HEK293T (cell line): ENCODE results near the gene CACNA1F.
A peak's percentile ranks its signal among the peaks of the same experiment; 100 is the strongest.

Experiments
- CTCF ChIA-PET: fragments of 350-600 bp; formaldehyde crosslinking; extraction: SDS; loops from one replicate; lab custom pipeline; 2021; ENCODE audit warnings: antibody characterized with exemption, inconsistent platforms; lab: Yijun Ruan, JAX
- POLR2A ChIA-PET: fragments of 350-600 bp; formaldehyde crosslinking; extraction: SDS; loops from one replicate; lab custom pipeline; 2020; ENCODE audit warnings: antibody characterized with exemption, inconsistent platforms; lab: Yijun Ruan, JAX
- DNase-seq: peaks from one replicate; pipeline ENCODE4 v3.0.0; 2012; ENCODE audit warnings: mixed read lengths; ENCODE audit errors: extremely low spot score
- ARNT ChIP-seq: fragments of 450-650 bp; IDR thresholded peaks from 2 replicates; pipeline ENCODE4 v1.6.1; 2017; ENCODE audit warnings: mild to moderate bottlenecking
- BHLHE40 ChIP-seq: fragments of 450-650 bp; IDR thresholded peaks from 2 replicates; pipeline ENCODE4 v1.6.1; 2016; ENCODE audit warnings: mild to moderate bottlenecking, moderate library complexity, borderline replicate concordance
- CTBP1 ChIP-seq: fragments of 450-650 bp; IDR thresholded peaks from 2 replicates; pipeline ENCODE4 v1.6.1; 2016; ENCODE audit warnings: borderline replicate concordance
- ELF4 ChIP-seq: fragments of 450-650 bp; IDR thresholded peaks from 2 replicates; pipeline ENCODE4 v1.6.1; 2017; ENCODE audit warnings: antibody characterized with exemption
- FOXA1 ChIP-seq: fragments of 450-650 bp; IDR thresholded peaks from 2 replicates; pipeline ENCODE4 v1.6.1; 2016; ENCODE audit warnings: mild to moderate bottlenecking
- FOXK2 ChIP-seq: fragments of 450-650 bp; IDR thresholded peaks from 2 replicates; pipeline ENCODE4 v1.6.1; 2016; ENCODE audit warnings: mild to moderate bottlenecking
- FOXM1 ChIP-seq: fragments of 450-650 bp; IDR thresholded peaks from 2 replicates; pipeline ENCODE4 v1.6.1; 2017; ENCODE audit warnings: mild to moderate bottlenecking, borderline replicate concordance
- HDGF ChIP-seq: fragments of 450-650 bp; IDR thresholded peaks from 2 replicates; pipeline ENCODE4 v1.6.1; 2017; ENCODE audit warnings: antibody characterized with exemption, borderline replicate concordance
- L3MBTL2 ChIP-seq: fragments of 450-650 bp; conservative IDR thresholded peaks from 2 replicates; pipeline ENCODE4 v1.6.1; 2016; ENCODE audit warnings: mild to moderate bottlenecking
- LEF1 ChIP-seq: fragments of 450-650 bp; IDR thresholded peaks from 2 replicates; pipeline ENCODE4 v1.6.1; 2017; ENCODE audit warnings: mild to moderate bottlenecking, borderline replicate concordance
- NFRKB ChIP-seq: fragments of 450-650 bp; IDR thresholded peaks from 2 replicates; pipeline ENCODE4 v1.6.1; 2016; ENCODE audit warnings: mild to moderate bottlenecking, moderate library complexity
- SP1 ChIP-seq: fragments of 450-650 bp; IDR thresholded peaks from 2 replicates; pipeline ENCODE4 v1.6.1; 2017
- SUZ12 ChIP-seq: fragments of 450-650 bp; IDR thresholded peaks from 2 replicates; pipeline ENCODE4 v1.6.1; 2016; ENCODE audit warnings: mild to moderate bottlenecking
- TARDBP ChIP-seq: fragments of 450-650 bp; IDR thresholded peaks from 2 replicates; pipeline ENCODE4 v1.6.1; 2016
- ZNF384 ChIP-seq: fragments of 450-650 bp; IDR thresholded peaks from 2 replicates; pipeline ENCODE4 v1.6.1; 2016
- TF ChIP-seq, protein P1 (sequence below): fragments of 450-650 bp; IDR thresholded peaks from 2 replicates; pipeline ENCODE4 v1.6.1; 2016

Gene CACNA1F

DNA sequence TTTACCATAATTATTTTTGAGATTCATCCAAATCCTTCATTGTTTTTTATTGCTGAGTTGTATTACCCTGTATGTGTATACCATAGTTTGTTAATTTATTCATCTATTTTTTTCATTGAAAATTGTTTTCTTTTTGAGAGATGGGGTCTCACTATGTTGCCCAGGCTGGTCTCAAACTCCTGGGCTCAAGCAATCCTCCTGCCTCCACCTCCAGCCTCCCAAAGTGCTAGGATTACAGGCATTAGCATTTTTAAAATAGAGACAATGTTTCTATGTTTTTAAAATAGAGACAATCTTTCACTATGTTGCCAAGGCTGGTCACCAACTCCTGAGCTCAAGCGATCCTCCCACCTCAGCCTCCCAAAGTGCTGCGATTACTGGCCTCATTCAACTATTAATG is 72.2 kb downstream of the CACNA1F start:
- no peak for DNase-seq
- POLR2A ChIA-PET, result interaction anchor here (0.6 kb wide), 1 partner anchor 32 kb away, joined by 3 read pairs; no protein-coding TSS in a partner anchor
- no peak for TF ChIP-seq HDGF
- TF ChIP-seq BHLHE40, result no peak
- no peak for TF ChIP-seq ELF4
- TF ChIP-seq FOXK2, result no peak
- TF ChIP-seq LEF1, result no peak
- no peak for TF ChIP-seq ZNF384
- TF ChIP-seq FOXM1, result no peak
- TF ChIP-seq, protein P1, sequence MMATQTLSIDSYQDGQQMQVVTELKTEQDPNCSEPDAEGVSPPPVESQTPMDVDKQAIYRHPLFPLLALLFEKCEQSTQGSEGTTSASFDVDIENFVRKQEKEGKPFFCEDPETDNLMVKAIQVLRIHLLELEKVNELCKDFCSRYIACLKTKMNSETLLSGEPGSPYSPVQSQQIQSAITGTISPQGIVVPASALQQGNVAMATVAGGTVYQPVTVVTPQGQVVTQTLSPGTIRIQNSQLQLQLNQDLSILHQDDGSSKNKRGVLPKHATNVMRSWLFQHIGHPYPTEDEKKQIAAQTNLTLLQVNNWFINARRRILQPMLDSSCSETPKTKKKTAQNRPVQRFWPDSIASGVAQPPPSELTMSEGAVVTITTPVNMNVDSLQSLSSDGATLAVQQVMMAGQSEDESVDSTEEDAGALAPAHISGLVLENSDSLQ, result no peak
- TF ChIP-seq SUZ12, result no peak
- no peak for TF ChIP-seq NFRKB
- no peak for TF ChIP-seq L3MBTL2
- TF ChIP-seq TARDBP, result no peak
- TF ChIP-seq SP1, result no peak
- TF ChIP-seq FOXA1, result no peak
- no peak for TF ChIP-seq ARNT
- TF ChIP-seq CTBP1, result no peak
- CTCF ChIA-PET, result interaction anchor here (0.6 kb wide), 1 partner anchor 1063 kb away, joined by 9 read pairs; no protein-coding TSS in a partner anchor

- no peak for TF ChIP-seq HDGF
- no peak for TF ChIP-seq FOXK2
- TF ChIP-seq ZNF384, result no peak
- no peak for TF ChIP-seq BHLHE40
- no peak for TF ChIP-seq L3MBTL2
- no peak for DNase-seq
- POLR2A ChIA-PET, result no interaction called here
- CTCF ChIA-PET, result interaction anchor here (1.3 kb wide), 1 partner anchor 15 kb away, joined by 3 read pairs; no protein-coding TSS in a partner anchor
These were observed 75.9 kb downstream of the CACNA1F start for GRCh38 chrX:49157194-49157593.

DNA sequence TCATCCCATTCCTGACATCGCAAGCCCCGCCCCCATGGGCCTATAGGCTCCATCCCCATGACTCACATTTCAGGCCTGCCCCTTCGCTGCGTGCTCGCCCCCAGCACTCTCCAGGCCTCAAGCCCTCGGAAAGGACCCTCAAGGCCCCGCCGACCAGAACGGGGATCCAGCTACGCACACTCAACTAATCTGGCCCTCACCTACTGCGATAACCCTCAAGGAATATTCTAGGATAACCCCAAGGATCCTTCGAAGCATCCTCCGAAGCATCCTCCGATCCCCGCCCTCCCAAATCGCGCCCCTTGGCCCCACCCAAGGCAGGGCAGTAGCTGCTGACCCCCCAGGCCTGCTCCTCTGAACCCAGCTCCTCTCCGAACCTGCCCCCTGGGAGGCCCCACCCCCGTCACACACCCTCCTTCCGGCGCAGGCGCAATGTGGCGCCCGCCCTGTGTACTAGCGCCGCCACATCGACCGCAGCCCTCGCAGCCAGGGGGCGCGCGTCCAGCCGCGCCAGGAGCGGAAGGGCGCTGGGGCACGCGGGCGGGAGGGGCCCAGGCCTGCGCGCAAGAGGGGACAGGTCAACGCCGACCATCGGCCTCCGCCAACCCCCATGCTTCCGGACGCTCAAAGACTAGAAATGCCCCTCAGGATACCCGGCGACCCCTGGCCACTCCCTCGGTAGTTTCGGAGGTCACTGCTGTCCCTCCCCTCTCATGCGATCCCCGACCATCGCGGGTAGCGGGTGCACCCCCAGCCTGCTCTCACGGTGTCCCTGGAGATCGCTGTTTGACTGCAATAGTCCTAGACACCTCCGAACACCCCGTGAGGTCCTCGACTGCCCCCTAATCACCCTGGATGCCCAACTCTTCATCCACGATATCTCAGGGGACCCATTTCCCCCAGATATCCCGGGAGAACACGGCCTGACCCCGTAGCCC is 77.0 kb downstream of the CACNA1F start:
- DNase-seq, result peak; percentile 79
- TF ChIP-seq CTBP1 (no peak), L3MBTL2 (peak; percentile 62)
- CTCF ChIA-PET, result interaction anchor here (0.6 to 1.0 kb wide), 6 partner anchors 10 to 135 kb away, joined by 3 to 5 read pairs (median 4); no protein-coding TSS in a partner anchor
- POLR2A ChIA-PET, result interaction anchor here (0.7 to 2.2 kb wide), 11 partner anchors 8 to 198 kb away, joined by 3 to 18 read pairs (median 4); partner anchors contain the start of genes CCDC22 and PLP2

DNA sequence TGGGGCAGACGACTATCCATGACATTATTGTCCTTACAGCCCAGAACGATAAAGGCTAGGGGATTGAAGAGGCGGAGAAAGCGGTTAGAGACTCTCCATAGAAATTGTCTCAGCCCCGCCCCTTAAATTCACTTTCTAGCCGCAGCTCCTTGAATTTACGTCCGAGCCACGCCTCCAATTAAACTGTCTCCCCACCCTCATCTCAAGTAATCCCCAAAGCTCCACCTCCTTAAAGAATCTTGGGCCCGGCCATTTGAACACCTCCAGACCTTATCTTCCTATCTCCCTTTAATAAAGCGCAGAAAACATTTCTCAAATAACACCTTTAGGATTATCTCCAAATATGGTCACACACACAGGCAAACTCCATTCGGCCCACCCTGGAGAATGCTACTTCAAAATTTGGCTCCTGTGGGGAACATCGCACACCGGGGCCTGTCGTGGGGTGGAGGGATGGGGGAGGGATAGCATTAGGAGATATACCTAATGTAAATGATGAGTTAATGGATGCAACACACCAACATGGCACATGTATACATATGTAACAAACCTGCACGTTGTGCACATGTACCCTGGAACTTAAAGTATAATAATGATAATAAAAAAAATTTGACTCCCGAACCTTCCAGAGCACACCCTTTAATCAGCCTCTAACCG is 77.8 kb downstream of the CACNA1F start:
- DNase-seq, result no peak
- POLR2A ChIA-PET, result interaction anchor here (0.7 to 2.2 kb wide), 16 partner anchors 8 to 197 kb away, joined by 3 to 18 read pairs (median 4); partner anchors contain the start of genes CCDC22, PLP2 and PRICKLE3
- CTCF ChIA-PET, result interaction anchor here (0.6 to 1.9 kb wide), 10 partner anchors 8 to 184 kb away, joined by 3 to 6 read pairs (median 4); partner anchors contain the start of gene KCND1
- TF ChIP-seq, protein P1, result peak; percentile 69; the same call in 1 of the 2 replicates
- TF ChIP-seq CTBP1 (no peak), ZNF384 (no peak), SP1 (no peak), FOXK2 (no peak), SUZ12 (no peak), L3MBTL2 (no peak; the same call in 1 of the 2 replicates)
